ENCODE data around the gene ARHGAP31. TPM values are rescaled to one million over a fixed set of nuclear protein-coding genes. Genes with fewer than 3 reads are reported as not detected.
A peak's percentile ranks its signal among the peaks of the same experiment; 100 is the strongest.

ARHGAP31 gene
- total and polyA plus RNA-seq, 10 of the 15 experiments (the other 5 are each of a cell fraction or from before 2014, with no cell fraction given): 0.97 to 29.8 (median 10.3) TPM

GRCh38 chr3:119463171-119464169 is 169.3 kb downstream of the ARHGAP31 start, which contains the start of gene TMEM39A (continued):
- TF ChIP-seq REST (IDR thresholded peaks at IDR 0.05; ENCODE audit: low read depth, low read length): peak; percentile 42; the same call in 1 of the 2 replicates
- TF ChIP-seq FOXK2 (IDR thresholded peaks at IDR 0.05): no peak
- peak; percentile 56 for TF ChIP-seq BACH1 (IDR thresholded peaks at IDR 0.05; ENCODE audit: borderline replicate concordance)
- TF ChIP-seq ZNF207 (IDR thresholded peaks at IDR 0.05; ENCODE audit: borderline replicate concordance): no peak; the same call in none of the 2 replicates
- peak; percentile 74; the same call in 1 of the 2 replicates for TF ChIP-seq MAX (IDR thresholded peaks at IDR 0.05; ENCODE audit: low read depth, low read length)
- peak; percentile 64; the same call in 1 of the 2 replicates for TF ChIP-seq JUND (IDR thresholded peaks at IDR 0.05; ENCODE audit: low read depth, low read length)
- no peak for TF ChIP-seq ZNF274 (IDR thresholded peaks at IDR 0.05; ENCODE audit: insufficient read depth, insufficient read length)
- TF ChIP-seq RELA (IDR thresholded peaks at IDR 0.05; ENCODE audit: borderline replicate concordance, partially characterized antibody): peak; percentile 93
- peak; percentile 56; the same call in 1 of the 2 replicates for TF ChIP-seq RFX5 (IDR thresholded peaks at IDR 0.05; ENCODE audit: low read depth, low read length)
- TF ChIP-seq LARP7 (IDR thresholded peaks at IDR 0.05): peak; percentile 90; the same call in 1 of the 2 replicates
- TF ChIP-seq ESRRA (IDR thresholded peaks at IDR 0.05; ENCODE audit: low read length): no peak
- TF ChIP-seq CREB1 (IDR thresholded peaks at IDR 0.05; ENCODE audit: low read depth): peak; percentile 99
- peak; percentile 79 for TF ChIP-seq SKIL (IDR thresholded peaks at IDR 0.05; ENCODE audit: low read depth, poor library complexity, severe bottlenecking)
- 0 out of 2 replicates have a peak, but pooled peaks have one; percentile 40 for TF ChIP-seq PAX8 (IDR thresholded peaks at IDR 0.05)
- no peak for TF ChIP-seq CEBPZ (IDR thresholded peaks at IDR 0.05; ENCODE audit: low read depth, low read length)
- TF ChIP-seq DPF2 (IDR thresholded peaks at IDR 0.05): 0 out of 2 replicates have a peak, but pooled peaks have one; percentile 66
- TF ChIP-seq SREBF1 (IDR thresholded peaks at IDR 0.05; ENCODE audit: low read length): no peak; the same call in 1 of the 2 replicates
- TF ChIP-seq MYB (IDR thresholded peaks at IDR 0.05; ENCODE audit: borderline replicate concordance, low read depth, low read length): no peak
- TF ChIP-seq BRCA1 (IDR thresholded peaks at IDR 0.05; ENCODE audit: low read depth, low read length): 0 out of 2 replicates have a peak, but pooled peaks have one; percentile 37
- no peak for TF ChIP-seq ZNF622 (IDR thresholded peaks at IDR 0.05)
